HG02623 (cell line): Measurements from ENCODE around the gene CITED2.
A peak's percentile ranks its signal among the peaks of the same experiment; 100 is the strongest.

Experiments
- ATAC-seq: cut with Tn5 transposase; IDR thresholded peaks from one replicate; pipeline ENCODE4 v1.9.1; 2021; ENCODE audit warnings: moderate library complexity; ENCODE audit not compliant: unreplicated experiment

CITED2 gene

GRCh38 chr6:139334806-139335446 lies 39.5 kb downstream of the CITED2 start:
- ATAC-seq = no peak

GRCh38 chr6:139330826-139331500 lies 43.5 kb downstream of the CITED2 start:
- ATAC-seq = no peak

- no peak for ATAC-seq
Observed at GRCh38 chr6:139330306-139330705, 44.1 kb downstream of the CITED2 start.

- ATAC-seq = no peak
Observed at GRCh38 chr6:139329224-139329623, 45.2 kb downstream of the CITED2 start.

- peak; percentile 64 for ATAC-seq
Observed at GRCh38 chr6:139327038-139327437, 47.4 kb downstream of the CITED2 start.

GRCh38 chr6:139325686-139326085 lies 48.8 kb downstream of the CITED2 start:
- ATAC-seq = no peak

- ATAC-seq = no peak
Observed at GRCh38 chr6:139325125-139325524, 49.3 kb downstream of the CITED2 start.

GRCh38 chr6:139324301-139324555 lies 50.2 kb downstream of the CITED2 start:
- ATAC-seq = no peak

GRCh38 chr6:139323511-139324300 lies 50.7 kb downstream of the CITED2 start:
- peak; percentile 37 for ATAC-seq
